Stomach smooth muscle (tissue), 2 donors: ENCODE measurements around the gene ZNF639.
"Not testable (repeated sequence)": the region's sequence is repeated elsewhere in the genome, so short reads cannot be mapped to it uniquely, and the experiment has no call there.

Experiments
- H3K27ac ChIP-seq: one replicate; pipeline ENCODE4 v1.7.0; 2013; ENCODE audit warnings: mild to moderate bottlenecking, low read length, inconsistent platforms
- H3K27me3 ChIP-seq, 2 donors: one replicate each; pipeline ENCODE4 v1.7.0; 2013; ENCODE audit warnings: low read length in 2 of 2; ENCODE audit not compliant: insufficient read depth in 2 of 2, control insufficient read depth in 1 of 2
- H3K36me3 ChIP-seq, 2 donors: one replicate each; pipeline ENCODE4 v1.7.0; 2013; ENCODE audit warnings: low read length in 2 of 2; ENCODE audit not compliant: control insufficient read depth in 2 of 2, insufficient read depth in 2 of 2
- H3K4me1 ChIP-seq: one replicate; pipeline ENCODE4 v1.7.0; 2013; ENCODE audit warnings: low read length; ENCODE audit not compliant: control insufficient read depth, insufficient read depth
- H3K4me3 ChIP-seq, 2 donors: one replicate each; pipeline ENCODE4 v1.7.0; 2013; ENCODE audit warnings: low read length in 2 of 2
- H3K9ac ChIP-seq, 2 donors: one replicate each; pipeline ENCODE4 v1.7.0; 2013; ENCODE audit warnings: low read length in 2 of 2, mild to moderate bottlenecking in 1 of 2
- H3K9me3 ChIP-seq, 2 donors: one replicate each; pipeline ENCODE4 v1.7.0; 2013; ENCODE audit warnings: low read length in 2 of 2; ENCODE audit not compliant: control insufficient read depth in 2 of 2
- donor health status: healthy.
- donor health status: Pancreatic carcinoma.

The ZNF639 gene

GRCh38 chr3:179289295-179289694, 33.5 kb upstream of the ZNF639 start:
- no peak overlapping the region for H3K4me3 ChIP-seq
- no peaks in the 10 kb centered on the region for H3K36me3 ChIP-seq
- H3K4me1 ChIP-seq: no peaks in the 10 kb centered on the region

GRCh38 chr3:179292450-179292849, 30.4 kb upstream of the ZNF639 start:
- no peaks in the 10 kb centered on the region for H3K9me3 ChIP-seq
- no peaks in the 10 kb centered on the region for H3K36me3 ChIP-seq
- no peak overlapping the region for H3K4me3 ChIP-seq
- H3K27me3 ChIP-seq: no peaks in the 10 kb centered on the region
- H3K27ac ChIP-seq: no peak overlapping the region
- H3K9ac ChIP-seq: no peak overlapping the region
- H3K4me1 ChIP-seq: no peaks in the 10 kb centered on the region

More at GRCh38 chr3:179289295-179289694, 33.5 kb upstream of the ZNF639 start:
- Histone ChIP-seq H3K9me3 (no peaks in the 10 kb centered on the region), H3K27me3 (no peaks in the 10 kb centered on the region), H3K9ac (no peak overlapping the region), H3K27ac (no peak overlapping the region)

- Histone ChIP-seq H3K9ac (no peak overlapping the region), H3K9me3 (peaks cover 0 to 2% of the 10 kb centered on the region in 2 donors), H3K27ac (no peak overlapping the region), H3K4me1 (no peaks in the 10 kb centered on the region), H3K27me3 (no peaks in the 10 kb centered on the region), H3K36me3 (no peaks in the 10 kb centered on the region), H3K4me3 (no peak overlapping the region)
These were observed 24.7 kb upstream of the ZNF639 start for GRCh38 chr3:179297971-179298725.

GRCh38 chr3:179299316-179299715, 23.5 kb upstream of the ZNF639 start:
- H3K4me3 ChIP-seq: no peak overlapping the region
- no peaks in the 10 kb centered on the region for H3K4me1 ChIP-seq
- H3K27me3 ChIP-seq: no peaks in the 10 kb centered on the region
- no peak overlapping the region for H3K27ac ChIP-seq
- H3K36me3 ChIP-seq: no peaks in the 10 kb centered on the region
- no peak overlapping the region for H3K9ac ChIP-seq
- peaks cover 0 to 2% of the 10 kb centered on the region in 2 donors for H3K9me3 ChIP-seq

GRCh38 chr3:179299999-179300613, 22.7 kb upstream of the ZNF639 start:
- H3K9ac ChIP-seq: no peak overlapping the region
- H3K9me3 ChIP-seq: peaks cover 0 to 2% of the 10 kb centered on the region in 2 donors
- H3K27me3 ChIP-seq: no peaks in the 10 kb centered on the region
- no peaks in the 10 kb centered on the region for H3K36me3 ChIP-seq
- H3K4me3 ChIP-seq: no peak overlapping the region
- no peaks in the 10 kb centered on the region for H3K4me1 ChIP-seq
- no peak overlapping the region for H3K27ac ChIP-seq

DNA sequence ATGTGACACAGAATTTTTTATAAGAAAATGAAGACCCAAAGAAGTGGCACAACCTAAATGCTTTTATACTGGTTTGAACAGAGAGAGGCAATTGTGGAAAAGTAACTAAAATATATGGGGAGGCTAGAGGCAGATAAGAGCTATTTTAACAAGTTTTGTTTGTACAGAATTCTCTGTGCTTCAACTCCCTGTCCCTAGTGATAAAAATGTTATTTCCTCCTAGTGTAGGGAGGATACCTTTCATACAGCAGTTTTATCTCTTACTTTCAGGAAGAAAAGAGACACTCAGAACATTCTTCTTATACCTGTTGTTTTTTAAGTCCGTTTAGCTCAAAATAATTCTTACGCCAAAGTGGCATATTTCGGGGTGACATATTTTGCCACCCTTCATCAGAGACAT, 21.2 kb upstream of the ZNF639 start:
- Histone ChIP-seq H3K27ac (no peak overlapping the region), H3K4me1 (no peaks in the 10 kb centered on the region), H3K9me3 (peaks cover 0 to 2% of the 10 kb centered on the region in 2 donors), H3K9ac (no peak overlapping the region), H3K36me3 (no peaks in the 10 kb centered on the region), H3K4me3 (no peak overlapping the region), H3K27me3 (no peaks in the 10 kb centered on the region)

DNA sequence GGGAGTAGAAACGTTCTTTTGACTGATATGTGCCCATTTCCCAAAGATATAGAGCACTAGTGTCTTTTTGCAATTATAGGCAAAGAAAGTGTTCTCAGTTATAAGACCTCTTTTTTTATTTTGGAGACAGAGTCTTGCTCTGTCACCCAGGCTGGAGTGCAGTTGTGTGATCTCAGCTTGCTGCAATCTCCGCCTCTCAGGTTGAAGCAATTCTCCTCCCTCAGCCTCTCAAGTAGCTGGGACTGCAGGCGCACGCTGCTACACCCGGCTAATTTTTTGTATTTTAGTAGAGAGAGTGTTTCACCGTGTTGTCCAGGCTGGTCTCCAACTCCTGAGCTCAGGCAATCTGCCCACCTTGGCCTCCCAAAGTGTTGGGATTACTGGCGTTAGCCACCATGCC, 20.7 kb upstream of the ZNF639 start:
- Histone ChIP-seq H3K9me3 (peaks cover 0 to 2% of the 10 kb centered on the region in 2 donors), H3K9ac (no peak overlapping the region), H3K4me1 (no peaks in the 10 kb centered on the region), H3K27me3 (no peaks in the 10 kb centered on the region), H3K36me3 (no peaks in the 10 kb centered on the region), H3K27ac (no peak overlapping the region), H3K4me3 (no peak overlapping the region)

- no peak overlapping the region for H3K9ac ChIP-seq
- no peak overlapping the region for H3K27ac ChIP-seq
- H3K27me3 ChIP-seq: no peaks in the 10 kb centered on the region
- H3K4me1 ChIP-seq: no peaks in the 10 kb centered on the region
- H3K36me3 ChIP-seq: no peaks in the 10 kb centered on the region
- peaks cover 0 to 2% of the 10 kb centered on the region in 2 donors for H3K9me3 ChIP-seq
- H3K4me3 ChIP-seq: no peak overlapping the region
These were observed 18.2 kb upstream of the ZNF639 start for GRCh38 chr3:179304605-179305004.

DNA sequence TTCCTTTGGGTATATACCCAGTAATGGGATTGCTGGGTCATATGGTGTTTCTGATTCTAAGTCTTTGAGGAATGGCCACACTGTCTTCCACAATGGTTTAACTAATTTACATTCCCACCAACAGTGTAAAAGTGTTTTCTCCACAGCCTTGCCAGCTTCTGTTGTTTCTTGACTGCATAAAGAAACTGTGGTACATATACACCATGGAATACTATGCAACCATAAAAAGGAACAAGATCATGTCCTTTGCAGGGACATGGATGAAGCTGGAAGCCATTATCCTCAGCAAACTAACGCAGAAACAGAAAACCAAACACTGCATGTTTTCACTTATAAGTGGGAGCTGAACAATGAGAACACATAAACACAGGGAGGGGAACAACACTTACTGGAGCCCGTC, 15.5 kb upstream of the ZNF639 start:
- H3K27ac ChIP-seq, H3K9ac ChIP-seq, H3K4me1 ChIP-seq, H3K4me3 ChIP-seq, H3K36me3 ChIP-seq, H3K9me3 ChIP-seq, H3K27me3 ChIP-seq: not testable (repeated sequence)

DNA sequence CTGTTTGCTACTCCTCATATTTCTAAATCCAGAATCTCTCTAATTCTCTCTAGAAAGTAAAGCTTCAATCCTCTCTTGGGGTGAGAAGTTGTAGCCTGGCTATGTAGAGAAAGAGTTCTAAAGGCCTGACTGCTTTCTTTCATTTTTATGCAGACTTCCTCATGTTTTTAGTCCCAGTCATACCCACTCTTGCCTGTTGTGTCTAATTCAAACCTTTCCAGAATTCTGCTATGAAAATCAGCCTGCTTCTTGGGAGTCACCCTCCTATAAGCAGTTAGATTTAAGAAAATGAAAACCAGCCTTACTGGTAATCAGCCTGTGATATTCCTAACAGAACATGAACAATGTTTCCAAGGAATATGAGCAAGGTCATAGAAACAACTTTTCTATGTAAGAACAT, 14.8 kb upstream of the ZNF639 start:
- Histone ChIP-seq H3K9me3 (no peaks in the 10 kb centered on the region), H3K4me1 (no peaks in the 10 kb centered on the region), H3K9ac (no peak overlapping the region), H3K4me3 (no peak overlapping the region), H3K27me3 (peaks cover 0 to 2% of the 10 kb centered on the region in 2 donors), H3K36me3 (no peaks in the 10 kb centered on the region), H3K27ac (no peak overlapping the region)
